DMS114 treated with DMSO at 0.1 percent for 48 hours (cell line): ENCODE data around the gene TRDMT1.

ENCODE experiments used
- DNase-seq: peaks from one replicate; lab custom pipeline; 2025; ENCODE audit not compliant: unreplicated experiment; lab: John Stamatoyannopoulos, UW

Gene TRDMT1

GRCh38 chr10:17213646-17214349 lies 12.3 kb upstream of the TRDMT1 start:
- no peak for DNase-seq

GRCh38 chr10:17212802-17213221 lies 11.3 kb upstream of the TRDMT1 start:
- no peak for DNase-seq

GRCh38 chr10:17210361-17210760 lies 8.9 kb upstream of the TRDMT1 start:
- no peak for DNase-seq

- no peak for DNase-seq
Measured at GRCh38 chr10:17209881-17210280, 8.4 kb upstream of the TRDMT1 start.

- DNase-seq: no peak
Measured at GRCh38 chr10:17209302-17209701, 7.8 kb upstream of the TRDMT1 start.

GRCh38 chr10:17208476-17208875 lies 7.0 kb upstream of the TRDMT1 start:
- DNase-seq: no peak

GRCh38 chr10:17206210-17206709 lies 4.8 kb upstream of the TRDMT1 start:
- DNase-seq: no peak

- no peak for DNase-seq
Measured at GRCh38 chr10:17203416-17203815, 1.9 kb upstream of the TRDMT1 start.

- no peak for DNase-seq
Measured at GRCh38 chr10:17202999-17203398, 1.5 kb upstream of the TRDMT1 start.

GRCh38 chr10:17202506-17202905 lies 1.0 kb upstream of the TRDMT1 start:
- DNase-seq: no peak

- no peak for DNase-seq
Measured at GRCh38 chr10:17201794-17202116, 283 bp upstream of the TRDMT1 start.

GRCh38 chr10:17200001-17200911 lies 1.2 kb downstream of the TRDMT1 start:
- no peak for DNase-seq

GRCh38 chr10:17199351-17199804 lies 2.1 kb downstream of the TRDMT1 start:
- DNase-seq: peak; percentile 72

GRCh38 chr10:17196573-17196972 lies 4.9 kb downstream of the TRDMT1 start:
- no peak for DNase-seq

GRCh38 chr10:17196045-17196444 lies 5.4 kb downstream of the TRDMT1 start:
- DNase-seq: no peak

- DNase-seq: no peak
Measured at GRCh38 chr10:17195083-17195482, 6.4 kb downstream of the TRDMT1 start.

GRCh38 chr10:17190602-17191001 lies 10.9 kb downstream of the TRDMT1 start:
- DNase-seq: no peak

GRCh38 chr10:17188644-17189172 lies 12.8 kb downstream of the TRDMT1 start:
- DNase-seq: no peak

- no peak for DNase-seq
Measured at GRCh38 chr10:17185873-17186272, 15.6 kb downstream of the TRDMT1 start.

- DNase-seq: no peak
Measured at GRCh38 chr10:17183110-17183509, 18.4 kb downstream of the TRDMT1 start.

- DNase-seq: no peak
Measured at GRCh38 chr10:17181751-17182150, 19.7 kb downstream of the TRDMT1 start.

GRCh38 chr10:17181110-17181509 lies 20.4 kb downstream of the TRDMT1 start:
- DNase-seq: no peak
